LNCaP clone FGC (cell line): ENCODE data around the gene TMF1.
A peak's percentile ranks its signal among the peaks of the same experiment; 100 is the strongest.

Source experiments
- DNase-seq: peaks from one replicate; pipeline ENCODE4 v3.0.0-alpha.2; 2011; ENCODE audit warnings: low read depth
- H3K4me3 ChIP-seq: 2 replicates; pipeline ENCODE4 v1.5.1; 2011; ENCODE audit warnings: mild to moderate bottlenecking, low read depth, low read length, control low read depth
- TF ChIP-seq, protein P1 (sequence below): IDR thresholded peaks from 2 replicates; pipeline ENCODE4 v1.5.1; 2012; ENCODE audit warnings: mild to moderate bottlenecking; ENCODE audit not compliant: control insufficient read depth, insufficient read depth; ENCODE audit errors: extremely low read depth

Gene TMF1

DNA sequence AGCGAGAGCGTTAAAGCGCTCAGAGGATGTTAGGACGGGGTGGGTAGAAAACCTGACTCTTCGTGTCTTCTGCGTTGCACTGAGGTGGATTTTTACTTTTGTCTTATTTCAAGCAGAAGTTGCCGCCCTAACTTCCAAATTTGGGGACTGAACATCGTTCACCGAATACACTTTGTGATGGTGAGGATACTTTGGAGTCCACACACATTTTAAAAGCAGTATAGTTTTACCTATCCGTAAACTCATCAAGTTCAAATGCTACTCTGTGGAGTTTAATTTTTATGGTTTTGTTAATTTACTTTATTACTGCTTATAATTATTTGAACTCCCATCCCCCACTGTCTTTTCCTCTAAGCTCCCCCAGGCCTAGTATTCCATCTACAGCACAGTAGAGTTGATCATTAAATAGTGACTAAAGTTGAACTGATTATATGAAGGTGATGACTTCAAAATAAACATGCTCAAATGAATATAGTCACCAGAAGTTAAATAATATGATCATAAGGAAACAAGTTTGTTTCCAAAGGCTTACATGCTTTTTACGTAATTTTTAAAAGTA lies 38.0 kb downstream of the TMF1 start:
- TF ChIP-seq, protein P1, sequence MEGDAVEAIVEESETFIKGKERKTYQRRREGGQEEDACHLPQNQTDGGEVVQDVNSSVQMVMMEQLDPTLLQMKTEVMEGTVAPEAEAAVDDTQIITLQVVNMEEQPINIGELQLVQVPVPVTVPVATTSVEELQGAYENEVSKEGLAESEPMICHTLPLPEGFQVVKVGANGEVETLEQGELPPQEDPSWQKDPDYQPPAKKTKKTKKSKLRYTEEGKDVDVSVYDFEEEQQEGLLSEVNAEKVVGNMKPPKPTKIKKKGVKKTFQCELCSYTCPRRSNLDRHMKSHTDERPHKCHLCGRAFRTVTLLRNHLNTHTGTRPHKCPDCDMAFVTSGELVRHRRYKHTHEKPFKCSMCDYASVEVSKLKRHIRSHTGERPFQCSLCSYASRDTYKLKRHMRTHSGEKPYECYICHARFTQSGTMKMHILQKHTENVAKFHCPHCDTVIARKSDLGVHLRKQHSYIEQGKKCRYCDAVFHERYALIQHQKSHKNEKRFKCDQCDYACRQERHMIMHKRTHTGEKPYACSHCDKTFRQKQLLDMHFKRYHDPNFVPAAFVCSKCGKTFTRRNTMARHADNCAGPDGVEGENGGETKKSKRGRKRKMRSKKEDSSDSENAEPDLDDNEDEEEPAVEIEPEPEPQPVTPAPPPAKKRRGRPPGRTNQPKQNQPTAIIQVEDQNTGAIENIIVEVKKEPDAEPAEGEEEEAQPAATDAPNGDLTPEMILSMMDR = no peak
- H3K4me3 ChIP-seq = peak overlapping the region; percentile 71
- DNase-seq = no peak

DNA sequence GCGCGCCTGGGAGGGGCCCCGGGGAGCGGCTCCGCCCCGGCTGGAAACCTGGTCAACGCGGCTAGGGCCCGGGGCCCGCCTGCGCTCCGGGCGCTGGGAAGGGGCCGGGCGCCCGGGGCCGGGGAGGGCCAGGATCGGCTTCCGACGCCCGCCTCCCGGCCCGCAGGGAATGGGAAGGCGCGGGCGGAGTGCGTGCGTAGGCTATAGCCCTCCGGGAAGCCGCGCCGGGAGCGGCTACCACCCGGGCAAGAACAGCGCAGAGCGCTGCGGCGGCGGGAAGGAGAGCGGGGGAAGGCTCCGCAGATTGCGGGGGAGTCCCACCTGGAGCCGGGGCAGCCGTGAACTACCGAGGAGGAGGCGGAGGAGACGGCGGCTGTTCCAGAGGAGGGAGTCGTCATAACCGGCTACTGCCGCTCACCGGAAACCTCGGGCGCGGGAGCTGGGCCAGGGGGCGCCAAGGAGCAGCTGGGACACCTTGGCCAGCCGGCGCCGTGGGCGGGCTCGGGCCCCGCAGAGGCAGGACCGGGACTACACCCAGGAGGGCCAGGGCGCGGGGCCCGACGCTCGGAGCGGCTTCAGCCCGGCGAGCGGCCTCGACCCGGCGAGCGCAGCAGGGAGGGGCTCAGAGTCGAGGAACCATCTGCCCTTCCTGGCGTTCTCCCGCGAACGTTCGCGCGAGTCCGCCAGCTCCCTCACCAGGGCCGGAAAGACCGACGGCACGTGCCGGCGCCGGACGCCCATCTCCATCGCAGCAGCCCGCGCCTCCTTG lies 38.7 kb downstream of the TMF1 start, which contains the start of gene EOGT:
EOGT (minus strand) TSS at position 432 of the 769 bp plus-strand sequence. CDS start 3,838 bp downstream, outside the sequence.
- peak within 1 kb of the TSS; percentile 71 for H3K4me3 ChIP-seq
- peak; percentile 47 for DNase-seq
- TF ChIP-seq, protein P1 = peak; percentile 79

DNA sequence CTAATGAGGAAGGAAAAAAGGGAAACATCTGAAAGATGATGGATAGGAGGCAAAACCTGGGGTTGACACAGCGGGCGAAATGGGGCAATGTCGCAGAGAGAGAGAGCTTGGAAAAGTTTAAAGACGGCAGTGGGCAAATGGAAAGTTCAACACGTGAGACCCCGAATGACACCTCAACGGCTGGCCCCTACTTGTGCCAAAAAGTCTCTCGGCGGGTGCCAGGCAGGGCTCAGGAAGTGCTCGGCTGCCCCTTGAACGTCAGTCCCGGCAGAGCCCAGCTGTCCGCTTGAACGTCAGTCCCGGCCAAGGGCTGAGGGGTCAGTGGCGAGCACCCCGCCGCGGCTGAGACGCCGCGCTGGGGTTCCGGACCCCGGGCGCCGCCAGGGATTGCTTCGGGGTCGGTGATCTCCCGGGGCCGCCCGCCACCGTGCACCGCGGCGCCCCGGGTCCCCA lies 39.3 kb downstream of the TMF1 start:
- H3K4me3 ChIP-seq = peak overlapping the region; percentile 71
- no peak for DNase-seq
- TF ChIP-seq, protein P1 = no peak

DNA sequence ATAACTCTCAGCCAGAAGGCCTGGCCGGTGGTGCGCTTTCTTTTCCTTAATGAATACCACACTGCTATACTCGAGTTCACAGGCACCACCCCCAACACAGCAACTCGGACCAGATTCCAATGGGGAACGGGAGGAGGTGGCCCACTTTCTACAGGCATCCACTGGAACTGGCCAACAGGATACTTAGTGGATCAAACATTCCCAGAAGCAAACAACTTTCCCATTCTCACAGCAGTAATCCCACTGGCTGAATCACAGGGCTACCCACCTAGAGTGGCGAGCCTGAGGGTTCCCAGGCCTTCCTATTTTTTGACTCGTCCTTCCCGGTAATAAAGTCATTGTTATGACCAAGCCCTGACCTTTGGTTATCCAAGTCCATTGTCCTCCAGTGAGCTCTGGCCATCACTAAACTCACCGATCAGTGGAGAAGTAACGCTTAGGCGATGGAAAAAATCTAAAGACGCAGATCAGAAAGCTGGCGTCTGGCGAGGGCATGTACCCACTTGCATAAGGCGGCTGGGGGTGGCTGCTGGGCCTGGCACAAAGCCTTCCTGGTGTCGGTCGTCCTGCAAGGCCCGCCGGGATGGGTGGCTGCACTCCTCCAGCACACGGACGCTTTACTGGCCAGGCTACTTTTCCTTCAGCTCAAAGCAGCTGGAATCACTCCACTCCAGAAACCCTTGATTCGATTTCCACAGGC lies 39.9 kb downstream of the TMF1 start:
- H3K4me3 ChIP-seq = peak overlapping the region; percentile 71
- no peak for DNase-seq
- TF ChIP-seq, protein P1 = no peak

DNA sequence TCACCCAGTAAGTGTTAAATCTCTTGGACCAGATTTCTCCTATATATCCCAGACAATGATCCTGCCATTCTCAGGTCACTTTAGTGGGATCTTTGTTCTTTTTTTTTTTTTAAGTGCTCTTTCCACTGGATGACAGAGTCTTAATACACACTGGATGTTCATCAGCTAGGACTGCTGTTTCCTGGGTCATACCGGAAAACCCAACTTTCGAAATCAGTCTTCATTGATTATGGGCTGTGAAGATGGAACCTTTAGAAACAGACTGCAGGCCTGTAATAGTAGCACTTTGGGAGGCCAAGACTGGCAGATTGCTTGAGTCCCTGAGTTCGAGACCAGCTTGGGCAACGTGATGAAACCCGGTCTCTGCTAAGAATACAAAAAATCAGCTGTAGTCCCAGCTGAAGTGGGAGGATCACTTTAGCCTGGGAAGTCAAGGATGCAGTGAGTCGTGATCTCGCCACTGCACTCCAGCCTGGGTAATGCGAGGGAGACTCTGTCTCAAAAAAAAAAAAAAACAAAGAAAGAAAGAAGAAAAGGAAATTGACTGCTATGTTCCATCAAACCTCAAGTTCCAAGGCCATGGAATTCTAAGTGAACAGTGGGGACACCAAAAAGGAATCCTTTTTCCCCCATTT lies 40.9 kb downstream of the TMF1 start:
- H3K4me3 ChIP-seq = no peak overlapping the region
- DNase-seq = no peak
- TF ChIP-seq, protein P1 = no peak

DNA sequence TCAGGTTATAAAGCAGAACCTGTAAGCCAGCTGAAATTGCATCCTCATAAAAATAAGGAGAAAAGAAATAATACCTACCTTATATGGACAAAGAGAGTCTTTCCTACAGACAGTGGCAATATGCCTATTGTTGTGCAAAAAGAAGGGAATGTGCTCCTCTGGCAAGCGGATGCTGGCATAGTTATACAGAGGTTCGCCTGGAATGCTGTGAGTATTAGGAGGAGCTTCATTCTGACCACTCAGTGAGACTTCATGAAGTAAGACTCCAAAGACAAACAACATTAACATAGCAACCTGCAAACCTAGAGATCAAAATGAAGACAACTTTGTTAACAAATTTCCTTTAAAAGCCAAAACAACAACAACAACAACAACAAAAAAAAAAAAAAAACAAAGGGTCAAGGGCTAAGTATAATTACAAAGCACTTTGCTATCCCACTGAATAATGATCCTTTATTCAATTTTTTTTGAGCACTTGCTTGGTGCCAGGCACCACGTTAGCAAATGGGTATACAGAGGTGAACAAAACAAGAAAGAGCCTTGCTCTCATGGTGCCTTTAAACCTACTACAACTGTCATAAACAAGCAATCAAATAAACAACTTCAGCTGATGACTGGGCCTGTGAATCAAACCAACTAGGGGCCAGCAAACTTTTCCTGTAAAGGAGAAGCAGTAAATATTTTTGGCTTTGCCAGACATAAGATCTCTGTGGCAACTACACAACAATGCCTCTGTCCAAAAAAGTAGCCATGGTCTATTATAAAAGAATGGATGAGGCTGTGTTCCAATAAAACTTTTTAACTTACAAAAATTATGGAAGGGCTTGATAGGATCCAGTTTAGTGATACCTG lies 42.3 kb downstream of the TMF1 start:
- DNase-seq = no peak
- TF ChIP-seq, protein P1 = no peak
- H3K4me3 ChIP-seq = no peak overlapping the region
